Occipital lobe (tissue), 2 donors: ENCODE results near the gene HUNK. TPM values are rescaled to one million over a fixed set of nuclear protein-coding genes. Genes with fewer than 3 reads are reported as not detected.
"Not testable (repeated sequence)": the region's sequence is repeated elsewhere in the genome, so short reads cannot be mapped to it uniquely, and the experiment has no call there.

Experiments used
- DNase-seq: peaks from one replicate; lab custom pipeline; 2025; lab: John Stamatoyannopoulos, UW
- total RNA-seq: library from RNA; depleted of rRNA; stranded (reverse); fragments of >200 nt; gene quantifications from one replicate; pipeline ENCODE4 v1.2.3, GENCODE V29; 2014

HUNK gene
- total RNA-seq, 1 donor from 2014 or later, result 9.4 TPM

DNA sequence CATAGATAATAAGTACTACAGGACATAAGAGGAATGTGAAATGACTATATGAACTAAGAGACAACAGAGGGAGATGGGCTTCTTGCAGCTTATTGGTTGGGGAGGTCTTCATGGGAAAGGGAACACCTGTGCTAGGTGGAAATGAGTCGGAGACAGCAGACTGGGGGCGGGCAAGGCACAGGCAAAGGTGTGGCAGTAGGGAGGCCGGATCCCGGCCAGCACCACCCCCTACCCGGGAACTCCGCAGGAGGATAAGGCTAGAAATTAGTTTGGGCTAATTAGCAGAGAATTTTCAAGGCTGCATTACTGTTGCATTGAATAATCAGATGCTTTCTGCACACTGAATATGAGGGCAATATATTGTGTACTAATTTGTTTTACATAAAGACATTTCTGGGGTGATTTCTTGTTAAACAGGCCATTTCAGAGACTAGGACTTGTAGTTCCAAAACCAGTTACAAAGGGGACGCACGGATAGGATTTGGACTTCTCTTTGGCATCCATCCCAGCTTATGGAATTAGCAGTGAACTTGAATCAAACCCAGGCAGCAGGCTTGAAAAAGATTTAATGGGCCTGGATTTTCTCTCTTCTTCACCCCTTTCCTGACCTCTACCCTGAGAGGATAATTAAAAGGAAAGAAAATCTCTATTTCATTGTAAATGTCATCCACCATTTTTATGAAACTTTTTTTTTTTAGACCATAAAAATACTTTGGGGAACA lies 2.2 kb upstream of the HUNK start:
- DNase-seq, result no peak

DNA sequence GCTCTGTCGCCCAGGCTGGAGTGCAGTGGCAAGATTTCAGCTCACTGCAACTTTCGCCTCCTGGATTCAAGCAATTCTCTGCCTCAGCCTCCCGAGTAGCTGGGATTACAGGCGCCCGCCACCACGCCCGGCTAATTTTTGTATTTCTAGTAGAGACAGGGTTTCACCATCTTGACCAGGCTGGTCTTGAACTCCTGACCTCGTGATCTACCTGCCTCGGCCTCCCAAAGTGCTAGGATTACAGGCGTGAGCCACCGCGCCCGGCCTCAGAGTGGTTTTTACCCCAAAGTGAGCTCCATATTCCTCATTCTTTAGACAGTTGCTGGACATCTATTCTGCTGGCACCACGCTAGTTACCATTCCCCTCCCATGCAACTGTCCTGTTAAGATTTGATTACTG lies 1.4 kb upstream of the HUNK start:
- DNase-seq, result not testable (repeated sequence)

- DNase-seq, result no peak
These were observed 758 bp upstream of the HUNK start for GRCh38 chr21:31872072-31872451.

DNA sequence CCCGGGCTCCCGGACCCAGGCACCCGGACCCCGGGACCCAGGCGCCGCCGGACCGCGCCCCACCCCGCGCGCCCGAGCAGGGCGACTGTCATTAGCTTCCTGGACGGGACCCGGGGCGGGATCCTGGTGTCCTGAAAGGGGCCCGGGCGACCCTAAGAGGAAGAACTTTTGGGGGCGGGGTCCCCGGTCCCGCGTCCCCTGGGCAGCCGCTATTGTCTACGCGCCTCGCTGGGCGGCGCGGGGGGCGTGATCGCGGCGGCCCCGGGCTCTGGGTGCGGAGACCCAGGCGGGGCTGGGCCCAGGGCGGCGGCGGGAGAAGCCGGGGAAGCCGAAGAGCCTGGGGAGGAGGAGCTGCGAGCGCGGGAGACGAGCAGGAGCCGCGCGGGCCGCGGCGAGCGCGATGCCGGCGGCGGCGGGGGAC lies 465 bp downstream of the HUNK start:
- DNase-seq, result no peak

- no peak for DNase-seq
These were observed 1.1 kb downstream of the HUNK start for GRCh38 chr21:31873696-31874599.

GRCh38 chr21:31874812-31875212 lies 2.0 kb downstream of the HUNK start:
- no peak for DNase-seq

GRCh38 chr21:31875496-31876015 lies 2.7 kb downstream of the HUNK start:
- no peak for DNase-seq

- DNase-seq, result no peak
These were observed 4.7 kb downstream of the HUNK start for GRCh38 chr21:31877463-31877957.

DNA sequence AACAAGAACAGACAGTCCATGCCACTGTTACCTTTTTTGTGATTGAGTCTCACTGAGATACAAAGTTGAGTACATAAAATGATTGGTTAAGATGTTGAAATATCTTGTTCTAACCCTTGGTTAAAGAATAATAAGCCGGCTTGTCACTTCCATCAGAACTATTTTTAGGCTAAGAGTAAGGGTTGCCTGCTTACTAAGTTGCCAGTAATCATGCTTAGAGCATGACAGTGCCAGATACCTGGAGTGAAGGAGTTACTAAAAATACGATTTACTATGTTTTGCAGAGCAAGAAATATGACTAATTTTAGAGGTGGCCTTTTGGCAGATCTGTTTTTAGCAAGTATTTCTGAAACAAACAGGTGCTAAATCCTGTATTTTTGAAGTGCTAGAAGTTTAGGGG lies 6.0 kb downstream of the HUNK start:
- DNase-seq, result no peak

- no peak for DNase-seq
These were observed 6.4 kb downstream of the HUNK start for GRCh38 chr21:31879241-31879650.

DNA sequence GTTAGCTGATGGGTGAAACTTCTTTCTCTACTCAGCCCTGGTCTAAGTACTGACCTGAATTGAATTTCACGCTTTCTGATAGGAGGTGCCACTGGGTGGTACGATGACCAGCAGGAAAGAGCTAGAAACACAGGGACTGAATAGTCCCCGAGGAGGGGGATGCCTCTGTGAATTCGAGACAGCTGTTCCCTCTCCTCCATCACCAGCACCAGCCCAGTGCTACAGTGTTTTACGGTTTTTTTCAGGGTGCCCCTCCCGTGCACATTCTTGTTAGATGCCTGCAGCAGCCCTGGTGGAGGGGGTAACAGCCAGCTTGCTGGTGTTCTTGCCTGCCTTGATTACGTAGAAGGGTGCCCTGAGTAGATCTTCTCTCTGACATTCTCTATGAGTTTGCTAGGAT lies 7.1 kb downstream of the HUNK start:
- DNase-seq, result no peak

- DNase-seq, result no peak
These were observed 8.0 kb downstream of the HUNK start for GRCh38 chr21:31880816-31881215.

DNA sequence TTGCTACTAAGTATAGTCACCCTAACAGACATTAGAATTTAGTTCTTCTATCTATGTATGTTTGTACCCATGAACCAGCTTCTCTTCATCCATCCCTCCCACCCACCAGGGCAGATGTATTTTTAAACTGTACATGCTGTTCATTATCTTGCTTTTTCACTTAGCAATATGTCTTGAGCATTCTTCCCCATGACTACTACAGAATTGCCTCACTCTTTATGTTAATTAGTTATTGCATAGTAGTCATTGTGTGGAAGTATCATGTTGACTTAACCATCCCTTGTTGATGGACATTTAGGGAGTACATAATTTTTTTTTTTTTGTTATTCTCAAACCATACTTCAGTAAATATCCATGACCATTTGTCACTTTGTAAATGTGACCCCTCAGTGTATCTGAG lies 9.9 kb downstream of the HUNK start:
- DNase-seq, result no peak

DNA sequence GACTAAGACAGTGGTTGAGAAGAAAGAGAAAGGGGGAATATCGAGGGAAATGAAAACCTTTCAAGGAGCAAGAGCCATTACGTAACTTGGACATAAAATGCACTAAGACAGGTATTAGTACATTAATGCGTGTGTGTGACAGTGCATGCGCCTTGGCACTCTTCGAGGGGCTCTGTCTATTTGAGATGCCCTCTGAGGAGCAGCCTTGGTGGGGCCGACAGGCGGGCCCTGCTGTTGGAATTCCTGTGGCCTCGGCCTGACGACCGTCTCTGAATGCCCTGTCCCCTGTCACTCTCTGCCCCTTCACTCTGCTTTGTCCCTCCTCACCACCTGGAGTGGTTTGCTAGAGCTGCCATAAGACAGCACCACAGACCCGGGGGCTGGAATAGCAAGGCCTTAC lies 12.3 kb downstream of the HUNK start:
- no peak for DNase-seq

- no peak for DNase-seq
These were observed 14.1 kb downstream of the HUNK start for GRCh38 chr21:31886915-31887314.

- peak; percentile 42 for DNase-seq
These were observed 14.6 kb downstream of the HUNK start for GRCh38 chr21:31887391-31887841.

GRCh38 chr21:31888936-31889371 lies 16.1 kb downstream of the HUNK start:
- no peak for DNase-seq

DNA sequence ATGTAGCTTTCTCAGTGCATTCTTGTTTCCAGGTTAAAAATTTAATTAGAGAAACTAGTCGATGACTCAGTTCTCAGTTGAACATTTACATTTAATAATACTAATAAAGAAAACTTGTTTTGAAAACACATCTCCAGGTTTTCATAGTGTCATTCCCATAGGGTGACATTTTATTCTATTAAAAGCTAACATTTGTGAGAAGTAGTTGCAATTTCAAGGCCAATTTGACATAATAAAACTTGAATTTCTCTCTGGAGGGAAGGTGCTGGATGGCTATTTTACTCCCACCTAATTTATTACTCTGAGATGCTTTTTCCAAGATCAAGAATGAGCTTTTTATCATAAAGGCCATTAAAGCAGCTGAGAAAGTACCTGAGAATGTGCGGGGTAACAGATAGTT lies 16.6 kb downstream of the HUNK start:
- DNase-seq, result no peak

DNA sequence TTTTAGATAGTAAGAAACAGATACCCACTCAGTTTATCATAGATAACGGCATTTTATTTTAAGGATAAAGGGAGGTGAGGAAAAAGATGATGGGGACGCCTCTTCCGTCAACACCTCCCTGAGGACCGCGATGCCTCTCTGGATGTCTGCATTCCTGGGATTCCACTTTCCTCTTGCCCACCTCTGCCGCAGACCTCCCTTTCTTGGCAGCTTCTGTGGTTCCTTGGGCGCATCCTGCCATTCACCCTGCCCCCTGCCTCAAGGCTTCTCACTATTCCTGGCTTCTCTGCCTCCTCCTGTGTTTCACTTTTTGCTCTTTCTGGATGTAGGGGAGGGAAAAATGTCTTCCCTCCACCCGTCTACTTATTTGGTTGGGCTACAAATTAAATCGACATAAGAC lies 19.9 kb downstream of the HUNK start:
- no peak for DNase-seq

DNA sequence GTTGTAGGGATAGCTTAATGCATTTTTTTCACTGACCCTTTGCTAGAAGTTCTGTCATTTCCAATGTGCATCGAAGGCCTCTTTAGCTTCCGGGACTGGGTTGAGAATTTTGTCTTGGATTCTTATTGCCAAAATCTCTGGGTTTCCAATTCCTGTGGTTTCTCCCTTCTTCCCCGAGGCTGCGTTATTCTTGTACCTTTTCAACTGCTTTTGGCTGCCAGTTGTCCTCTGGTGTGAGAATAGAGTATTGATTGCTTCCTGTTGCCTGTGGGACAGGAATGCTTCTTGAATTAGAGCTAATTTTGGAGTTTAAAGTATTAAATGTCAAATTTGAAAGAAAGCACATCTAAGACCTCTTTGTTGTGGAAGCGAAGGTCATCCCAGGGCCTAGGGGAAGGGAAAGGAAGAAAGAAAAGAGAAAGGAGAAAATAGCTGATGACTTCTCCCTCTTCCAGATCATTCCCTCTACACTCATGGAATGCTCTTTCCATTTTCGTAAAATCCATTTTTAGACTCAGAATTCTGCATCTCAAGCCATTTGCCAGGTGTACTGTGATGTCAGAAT lies 21.1 kb downstream of the HUNK start:
- DNase-seq, result no peak

DNA sequence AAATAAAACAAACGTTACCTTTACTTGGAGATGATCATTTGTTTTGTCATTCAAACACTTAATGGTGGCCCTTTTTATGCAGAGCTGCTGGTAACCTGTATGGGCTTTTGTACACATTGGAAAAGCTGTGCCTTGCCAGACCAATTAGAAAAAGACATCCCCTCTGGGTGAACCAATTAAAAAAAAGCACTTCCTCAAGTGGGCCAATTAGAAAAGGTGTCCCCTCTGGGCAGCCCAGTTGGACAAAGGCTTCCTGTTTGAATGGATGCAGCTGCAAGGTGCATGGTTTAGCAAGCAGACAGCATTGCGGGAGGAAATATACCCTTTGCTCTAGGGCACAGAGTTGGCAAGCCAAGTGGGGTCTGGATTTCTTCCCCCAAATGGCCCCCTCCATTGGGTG lies 21.6 kb downstream of the HUNK start:
- no peak for DNase-seq
